Small intestine (tissue), 7 donors: ENCODE data around the gene THSD4. TPM values are rescaled to one million over a fixed set of nuclear protein-coding genes. Genes with fewer than 3 reads are reported as not detected.

Experiments
- DNase-seq, 2 donors: peaks; one replicate each; pipeline versions ENCODE4 v3.0.0 to v3.0.0-alpha.2; 2013
- FAIRE-seq: peaks from 2 replicates; lab custom pipeline; 2012; peaks lifted over from hg19 to GRCh38; lab: Jason Lieb, UNC
- H3K27ac ChIP-seq, 3 donors: one replicate each; pipeline ENCODE4 v1.5.1; 2013; ENCODE audit warnings: low read length in 2 of 3, mild to moderate bottlenecking in 2 of 3, control low read depth in 1 of 3, inconsistent platforms in 1 of 3, low read depth in 1 of 3, moderate library complexity in 1 of 3
- H3K27me3 ChIP-seq, 3 donors: one replicate each; pipeline ENCODE4 v1.6.1; 2013; ENCODE audit warnings: low read length in 3 of 3, inconsistent platforms in 1 of 3; ENCODE audit not compliant: control insufficient read depth in 3 of 3, insufficient read depth in 3 of 3
- H3K36me3 ChIP-seq, 3 donors: one replicate each; pipeline ENCODE4 v1.6.1; 2013; ENCODE audit warnings: low read length in 3 of 3, inconsistent platforms in 1 of 3, low read depth in 1 of 3, mild to moderate bottlenecking in 1 of 3, moderate library complexity in 1 of 3; ENCODE audit not compliant: control insufficient read depth in 3 of 3, insufficient read depth in 2 of 3
- H3K4me1 ChIP-seq, 3 donors: one replicate each; pipeline ENCODE4 v1.6.1; 2013; ENCODE audit warnings: low read length in 2 of 3, inconsistent platforms in 1 of 3, low read depth in 1 of 3, mild to moderate bottlenecking in 1 of 3, moderate library complexity in 1 of 3; ENCODE audit not compliant: control insufficient read depth in 3 of 3, insufficient read depth in 2 of 3
- H3K4me3 ChIP-seq, 3 donors: one replicate each; pipeline ENCODE4 v1.5.1; 2013; ENCODE audit warnings: low read length in 3 of 3, control low read depth in 1 of 3, inconsistent platforms in 1 of 3, low read depth in 1 of 3, mild to moderate bottlenecking in 1 of 3, moderate library complexity in 1 of 3
- H3K9me3 ChIP-seq, 2 donors: one replicate each; pipeline ENCODE4 v1.6.1; 2013; ENCODE audit warnings: low read depth in 1 of 2, low read length in 1 of 2; ENCODE audit not compliant: control insufficient read depth in 2 of 2, insufficient read depth in 1 of 2
- WGBS, 3 donors: extraction: QIAGEN DNeasy Blood & Tissue Kit; methylation state at CpG; one replicate each; pipeline ENCODE4 v1.1.7; 2013; 5-methylcytosine and 5-hydroxymethylcytosine counted together
- polyA plus RNA-seq, 4 donors: library from polyadenylated mRNA; stranded (reverse) in 3 of 4; unstranded in 1 of 4; fragments of 200-250 nt in 3 of 4; fragments of 120-200 nt in 1 of 4; gene quantifications; one replicate each; pipeline versions ENCODE4 v1.2.1 to v1.2.3, GENCODE V29; 2013
- donor health status: healthy with polysubstance abuse.
- donor health status: control.
- donor health status: control.
- donor health status: Bipolar disorder and iron deficiency.
- donor health status: healthy.

THSD4 gene
- polyA plus RNA-seq, 4 donors, result 3.6 to 14.4 (median 9.7) TPM

DNA sequence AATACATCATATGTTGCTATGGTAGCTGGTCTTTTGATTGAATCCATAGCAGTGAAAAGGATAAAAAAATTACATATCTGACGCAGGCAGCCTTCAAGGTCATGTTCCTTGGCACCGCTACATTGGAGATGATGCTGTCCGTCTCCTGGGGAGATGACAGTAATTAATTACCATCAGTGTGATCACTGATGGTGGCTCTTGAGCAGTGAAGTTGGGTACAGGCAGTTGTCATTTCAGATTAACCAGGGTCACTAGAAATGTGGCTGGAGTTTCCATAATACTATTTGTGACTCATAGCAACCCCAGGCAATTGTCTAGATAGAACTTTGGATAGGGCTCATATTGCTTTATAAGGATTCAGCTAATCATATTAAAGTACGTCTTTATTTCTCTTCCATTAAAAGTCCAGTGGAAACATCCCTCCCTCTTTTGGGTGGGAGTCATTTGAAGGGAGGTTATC, 136.3 kb downstream of the THSD4 start:
- H3K36me3 ChIP-seq, result peaks cover 0 to 3% (median 0%) of the 10 kb centered on the region in 3 donors
- FAIRE-seq, result no peak
- peak overlapping the region; percentile 56 to 76 (median 63) for H3K27ac ChIP-seq
- H3K27me3 ChIP-seq, result no peaks in the 10 kb centered on the region
- DNase-seq, result peak in 1 of 2 donors; percentile 78
- H3K9me3 ChIP-seq, result no peaks in the 10 kb centered on the region
- 40 to 69% (median 67%) methylated on average over 4 of the region's 4 CpGs for WGBS, 3 donors
- H3K4me3 ChIP-seq, result no peak overlapping the region
- peaks cover 3 to 38% (median 5%) of the 10 kb centered on the region in 3 donors for H3K4me1 ChIP-seq

DNA sequence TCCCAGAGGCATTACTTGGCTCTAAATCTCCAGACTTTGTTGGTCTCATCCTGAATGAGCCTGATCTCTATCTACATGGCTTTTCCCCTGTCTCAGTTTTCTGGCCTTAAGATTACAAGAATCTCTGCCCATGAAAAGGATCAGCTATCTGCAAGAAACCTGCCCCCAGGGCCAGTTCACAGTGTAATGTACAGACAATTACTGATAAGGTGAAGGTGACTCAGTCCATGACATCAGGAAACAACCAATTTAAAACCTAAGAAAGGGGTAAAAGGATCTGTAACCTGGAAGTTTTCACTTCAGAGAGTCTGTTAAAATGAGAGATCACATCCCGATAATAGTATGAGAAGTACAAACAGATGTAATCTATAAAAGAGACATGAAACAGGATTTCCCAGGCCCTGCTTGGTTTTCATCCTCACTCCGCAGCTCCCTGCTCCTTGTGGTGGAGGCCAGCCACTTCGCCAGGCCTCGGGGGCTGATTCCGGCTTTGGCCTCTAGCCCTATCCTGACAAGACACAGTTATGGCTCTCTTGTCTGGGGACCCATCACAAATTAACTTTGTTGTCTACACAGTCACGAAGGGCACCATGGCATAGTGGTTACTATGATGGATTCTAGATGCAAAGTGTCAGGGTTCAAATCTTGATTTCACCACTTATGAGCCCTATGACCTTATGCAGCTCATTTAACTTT, 136.9 kb downstream of the THSD4 start:
- Histone ChIP-seq H3K36me3 (peaks cover 0 to 3% (median 0%) of the 10 kb centered on the region in 3 donors), H3K4me1 (peaks cover 3 to 38% (median 5%) of the 10 kb centered on the region in 3 donors), H3K27ac (peak overlapping the region; percentile 63 to 76 (median 63)), H3K27me3 (no peaks in the 10 kb centered on the region), H3K9me3 (no peaks in the 10 kb centered on the region), H3K4me3 (no peak overlapping the region)
- DNase-seq (peak; percentile 91 to 92), FAIRE-seq (no peak)
- 25 to 50% (median 45%) methylated on average over 6 of the region's 6 CpGs for WGBS, 3 donors

DNA sequence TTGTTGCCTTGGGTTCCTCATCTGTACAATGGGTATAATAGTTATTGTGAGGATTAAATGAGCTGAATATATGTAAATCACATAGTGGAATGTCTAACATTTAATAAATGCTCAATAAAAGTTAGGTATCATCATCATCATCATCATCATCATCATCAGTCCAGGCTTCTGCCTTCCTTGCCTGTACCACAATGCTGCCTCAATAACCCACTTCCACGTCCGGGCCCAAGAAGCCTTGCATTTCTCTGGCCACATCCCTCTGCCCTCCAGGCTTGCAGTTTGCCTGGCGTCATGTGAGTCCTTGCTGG, 137.4 kb downstream of the THSD4 start:
- peak overlapping the region in 2 of 3 donors; percentile 63 to 76 for H3K27ac ChIP-seq
- peaks cover 3 to 38% (median 5%) of the 10 kb centered on the region in 3 donors for H3K4me1 ChIP-seq
- no peaks in the 10 kb centered on the region for H3K9me3 ChIP-seq
- FAIRE-seq (no peak), DNase-seq (no peak)
- 90 to 93% (median 91%) methylated on average over 3 of the region's 3 CpGs for WGBS, 3 donors
- H3K27me3 ChIP-seq, result no peaks in the 10 kb centered on the region
- peaks cover 0 to 3% (median 0%) of the 10 kb centered on the region in 3 donors for H3K36me3 ChIP-seq
- no peak overlapping the region for H3K4me3 ChIP-seq

DNA sequence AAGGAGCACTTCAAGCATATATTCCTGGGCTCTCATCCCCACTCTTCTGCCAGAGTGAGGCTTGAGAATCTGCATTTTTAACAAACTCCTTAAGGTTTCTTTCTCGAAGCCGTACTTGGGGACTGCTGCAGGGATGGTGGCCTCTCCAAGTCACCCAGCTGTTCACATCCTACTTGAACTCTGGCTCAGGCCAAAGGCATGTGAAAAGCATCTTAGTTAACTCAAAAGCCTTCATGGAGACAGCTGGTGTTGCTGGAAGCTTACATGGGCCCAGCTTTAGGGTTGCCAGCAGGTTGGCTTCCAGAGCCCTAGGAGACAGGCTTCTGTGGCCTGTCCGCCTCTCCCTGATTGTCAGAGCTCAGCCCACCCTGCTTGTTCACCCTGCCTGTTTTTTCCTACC, 139.2 kb downstream of the THSD4 start:
- Histone ChIP-seq H3K4me3 (no peak overlapping the region), H3K27ac (no peak overlapping the region), H3K36me3 (peaks cover 0 to 7% (median 2%) of the 10 kb centered on the region in 3 donors), H3K4me1 (peaks cover 3 to 31% (median 5%) of the 10 kb centered on the region in 3 donors), H3K27me3 (no peaks in the 10 kb centered on the region), H3K9me3 (no peaks in the 10 kb centered on the region)
- 78 to 96% (median 85%) methylated on average over 3 of the region's 3 CpGs for WGBS, 3 donors
- DNase-seq, result no peak
- FAIRE-seq, result no peak

DNA sequence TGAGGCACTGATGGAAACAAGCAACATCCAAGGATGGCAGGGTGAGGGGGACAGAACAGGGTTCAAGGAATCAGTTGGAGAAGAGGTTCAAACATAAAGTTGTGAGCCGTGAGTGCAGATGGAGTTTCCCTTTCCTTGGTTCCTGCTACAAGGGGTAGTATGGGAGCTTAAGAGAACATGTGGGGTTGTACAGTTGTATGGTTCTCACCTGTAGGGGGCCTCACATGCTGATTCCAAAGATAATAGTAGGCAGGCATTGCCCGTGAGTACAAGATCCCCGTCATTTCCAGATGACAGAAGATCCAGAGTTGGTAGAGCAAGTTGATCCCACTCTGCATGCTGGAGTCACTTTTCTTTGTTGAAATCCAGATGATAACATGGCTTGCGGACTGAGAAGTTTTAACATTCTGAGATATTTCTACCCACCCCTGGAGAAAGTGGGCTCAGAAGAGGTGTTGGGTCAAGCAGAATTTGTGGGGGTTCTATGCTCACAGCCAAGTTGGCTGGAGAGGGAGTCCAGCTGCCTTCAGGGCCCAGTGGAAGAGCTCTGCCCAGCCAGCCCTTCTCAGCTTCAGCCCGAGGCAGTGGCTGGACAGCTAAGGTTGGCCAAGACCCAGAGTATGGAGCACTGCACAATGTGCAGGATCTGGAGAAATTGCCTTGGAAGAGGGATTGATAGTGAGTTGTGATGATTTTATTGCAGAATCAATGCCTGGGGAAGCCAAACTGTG, 141.8 kb downstream of the THSD4 start:
- DNase-seq (no peak), FAIRE-seq (no peak)
- H3K9me3 ChIP-seq, result no peaks in the 10 kb centered on the region
- H3K27me3 ChIP-seq, result no peaks in the 10 kb centered on the region
- WGBS, 3 donors, result 89 to 94% (median 89%) methylated on average over 5 of the region's 5 CpGs
- H3K4me1 ChIP-seq, result peaks cover 0 to 8% (median 2%) of the 10 kb centered on the region in 3 donors
- no peak overlapping the region for H3K4me3 ChIP-seq
- no peak overlapping the region for H3K27ac ChIP-seq
- H3K36me3 ChIP-seq, result peaks cover 0 to 7% (median 2%) of the 10 kb centered on the region in 3 donors

DNA sequence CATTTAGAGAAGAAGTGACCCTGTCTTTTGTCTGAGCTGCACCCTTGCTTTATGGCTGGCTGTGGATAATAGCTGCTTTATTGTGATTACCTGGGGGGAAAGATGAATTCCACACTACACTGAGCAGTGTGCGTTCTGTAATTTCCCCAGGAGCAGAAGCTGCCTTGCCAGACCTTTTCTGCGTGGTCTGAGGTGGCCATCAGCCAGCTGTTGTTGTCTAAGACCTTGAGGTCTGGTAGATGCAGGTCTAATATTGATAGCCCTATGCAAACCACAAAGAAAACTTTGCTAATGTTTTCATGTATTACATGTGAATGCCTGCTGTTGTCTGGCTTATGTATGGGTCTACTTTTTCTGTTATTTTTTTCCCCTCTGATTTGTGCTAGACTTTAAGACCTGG, 144.6 kb downstream of the THSD4 start:
- FAIRE-seq (no peak), DNase-seq (no peak)
- 66 to 78% (median 74%) methylated on average over 2 of the region's 2 CpGs for WGBS, 3 donors
- H3K27me3 ChIP-seq, result no peaks in the 10 kb centered on the region
- no peaks in the 10 kb centered on the region for H3K9me3 ChIP-seq
- H3K36me3 ChIP-seq, result peaks cover 0 to 4% (median 2%) of the 10 kb centered on the region in 3 donors
- no peaks in the 10 kb centered on the region for H3K4me1 ChIP-seq
- H3K27ac ChIP-seq, result no peak overlapping the region
- no peak overlapping the region for H3K4me3 ChIP-seq

DNA sequence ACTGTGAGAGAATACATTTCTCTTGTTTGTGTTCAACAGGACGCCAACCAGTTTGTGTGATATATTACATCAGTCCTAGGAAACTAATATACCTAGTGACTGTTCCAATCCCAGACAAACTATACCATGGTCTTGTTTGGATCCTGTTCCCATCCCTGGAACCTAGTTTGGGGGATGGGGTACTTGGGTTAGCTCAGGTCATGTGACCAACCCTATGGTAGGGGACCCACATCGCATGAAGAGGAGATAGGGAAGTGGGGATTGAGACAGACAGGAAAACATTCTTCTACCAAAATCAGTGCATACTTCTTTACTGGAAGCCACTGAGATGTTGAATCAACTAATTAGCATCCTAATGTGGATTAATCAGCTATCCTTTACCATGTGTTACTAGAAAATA, 146.1 kb downstream of the THSD4 start:
- Histone ChIP-seq H3K27ac (no peak overlapping the region), H3K4me3 (no peak overlapping the region), H3K9me3 (peaks cover 0 to 5% of the 10 kb centered on the region in 2 donors), H3K36me3 (peaks cover 0 to 4% (median 2%) of the 10 kb centered on the region in 3 donors), H3K4me1 (no peaks in the 10 kb centered on the region), H3K27me3 (no peaks in the 10 kb centered on the region)
- no peak for FAIRE-seq
- DNase-seq, result no peak
- 88 to 95% (median 93%) methylated on average over 2 of the region's 2 CpGs for WGBS, 3 donors

DNA sequence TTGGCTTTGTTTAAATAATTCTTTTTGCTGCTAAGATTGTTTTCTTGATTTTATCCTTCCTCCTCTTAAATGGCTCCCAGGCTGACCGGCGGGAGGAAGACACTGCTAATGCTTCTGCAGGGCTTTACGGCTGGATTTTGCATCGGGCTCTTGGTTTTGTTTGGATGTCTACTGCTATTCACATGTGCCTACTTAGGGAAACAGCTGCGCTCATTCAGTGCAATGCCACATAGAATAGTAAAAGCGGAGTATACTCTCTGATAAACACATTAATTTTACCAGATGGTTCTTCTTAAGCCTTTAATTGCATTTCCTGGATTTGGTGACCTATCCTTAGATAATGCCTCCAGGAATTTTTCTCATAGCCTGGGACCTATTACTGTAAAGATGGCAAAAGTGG, 146.6 kb downstream of the THSD4 start:
- Histone ChIP-seq H3K4me3 (no peak overlapping the region), H3K36me3 (peaks cover 0 to 4% (median 2%) of the 10 kb centered on the region in 3 donors), H3K4me1 (no peaks in the 10 kb centered on the region), H3K27me3 (no peaks in the 10 kb centered on the region), H3K27ac (no peak overlapping the region), H3K9me3 (peaks cover 0 to 5% of the 10 kb centered on the region in 2 donors)
- FAIRE-seq (no peak), DNase-seq (no peak)
- 50 to 70% (median 69%) methylated on average over 6 of the region's 6 CpGs for WGBS, 3 donors
